Transverse colon (tissue), 4 donors: ENCODE data around the gene OLFML2B. TPM values are rescaled to one million over a fixed set of nuclear protein-coding genes. Genes with fewer than 3 reads are reported as not detected.

ENCODE experiments used
- DNase-seq: peaks from one replicate; pipeline ENCODE4 v3.0.0-alpha.2; 2019
- H3K27ac ChIP-seq, 4 donors: fragments of 200-600 bp; sonication (generic); 2 replicates each; pipeline ENCODE4 v1.5.1; 2016 to 2018; ENCODE audit warnings: inconsistent platforms in 4 of 4
- H3K27me3 ChIP-seq: fragments of 200-600 bp; sonication (generic); 2 replicates; pipeline ENCODE4 v1.5.1; 2017; ENCODE audit warnings: inconsistent platforms
- H3K36me3 ChIP-seq, 4 donors: fragments of 200-600 bp; sonication (generic); 2 replicates each; pipeline ENCODE4 v1.5.1; 2017 to 2019; ENCODE audit warnings: inconsistent platforms in 4 of 4
- H3K4me1 ChIP-seq, 4 donors: fragments of 200-600 bp; sonication (generic); 2 replicates each; pipeline ENCODE4 v1.5.1; 2017 to 2020; ENCODE audit warnings: inconsistent platforms in 4 of 4
- H3K4me3 ChIP-seq, 4 donors: fragments of 200-600 bp; sonication (generic); 1 replicate in 1 of 4; 2 replicates in 3 of 4; pipeline versions ENCODE4 v1.5.1 to v1.6.1; 2017 to 2019; ENCODE audit warnings: inconsistent platforms in 4 of 4
- H3K9me3 ChIP-seq, 2 donors: fragments of 200-600 bp; sonication (generic); 2 replicates each; pipeline ENCODE4 v1.5.1; 2017 to 2019; ENCODE audit warnings: inconsistent platforms in 2 of 2
- CTCF ChIP-seq, 5 experiments: fragments of 200-600 bp in 3 of 5; fragments of 450-650 bp in 2 of 5; sonication (generic) in 3 of 5; IDR thresholded peaks; 1 replicate in 2 of 5; 2 replicates in 3 of 5; pipeline ENCODE4 v1.5.1; 2016 to 2017; ENCODE audit warnings: antibody characterized with exemption in 5 of 5, inconsistent platforms in 3 of 5, mild to moderate bottlenecking in 2 of 5, moderate library complexity in 1 of 5
- EP300 ChIP-seq: sonication (generic); formaldehyde crosslinking; IDR thresholded peaks from one replicate; pipeline ENCODE4 v1.6.1; 2017; ENCODE audit warnings: antibody characterized with exemption, low read depth
- POLR2A ChIP-seq: fragments of 450-650 bp; IDR thresholded peaks from one replicate; pipeline ENCODE4 v1.6.1; 2016; ENCODE audit warnings: antibody characterized with exemption, mild to moderate bottlenecking, moderate library complexity
- POLR2AphosphoS5 ChIP-seq, 3 donors: sonication (generic); formaldehyde crosslinking; IDR thresholded peaks; one replicate each; pipeline ENCODE4 v1.6.1; 2016; ENCODE audit warnings: antibody characterized with exemption in 3 of 3
- WGBS, 2 donors: methylation state at CpG; one replicate each; pipeline ENCODE4 v1.1.5; 2018; ENCODE audit warnings: low coverage in 1 of 2; 5-methylcytosine and 5-hydroxymethylcytosine counted together
- in situ Hi-C, 4 donors: fragments of 200-750 bp; cut with MboI; loops; one replicate each; pipeline versions ENCODE4 v1.15.0 to v1.15.1; 2017; ENCODE audit warnings: low sequenced_read_pairs in 3 of 4, low pct_ligation_motif_present in 1 of 4, low pct_unique_long_range_greater_than_20kb in 1 of 4
- intact Hi-C: fragments of 100-400 bp; cut with DNase I; formaldehyde crosslinking; loops from one replicate; pipeline ENCODE4 v1.15.1; 2023; ENCODE audit warnings: low total_unique reads
- total RNA-seq, 4 donors: library from RNA; depleted of rRNA; stranded (reverse); fragments of >200 nt; gene quantifications; one replicate each; pipeline ENCODE4 v1.1.0, GENCODE V29; 2016

The OLFML2B gene
- total RNA-seq, 4 donors from 2014 or later = 1.6 to 5.2 (median 3.7) TPM

- in situ Hi-C loops = no loop called here
- intact Hi-C loops = no loop called here
- Histone ChIP-seq H3K27me3 (no peaks in the 10 kb centered on the region), H3K4me3 (no peak overlapping the region), H3K9me3 (no peaks in the 10 kb centered on the region), H3K36me3 (no peaks in the 10 kb centered on the region), H3K4me1 (no peaks in the 10 kb centered on the region), H3K27ac (peak overlapping the region in 3 of 4 donors; percentile 22 to 51 (median 49))
- DNase-seq = no peak
- TF ChIP-seq EP300 = no peak
- no peak for TF ChIP-seq POLR2AphosphoS5 (IDR thresholded peaks at IDR 0.05)
- no peak for TF ChIP-seq POLR2A
- 89% methylated on average over 3 of the region's 3 CpGs; no CpG with 5 or more reads in 1 of the 2 donors for WGBS, 2 donors
These were observed 19.2 kb downstream of the OLFML2B start for GRCh38 chr1:162004441-162004950.

GRCh38 chr1:162003830-162004215, 19.8 kb downstream of the OLFML2B start:
- peak overlapping the region in 3 of 4 donors; percentile 22 to 51 (median 49) for H3K27ac ChIP-seq
- in situ Hi-C loops (no loop called here), intact Hi-C loops (no loop called here)
- DNase-seq = no peak
- no peak overlapping the region for H3K4me3 ChIP-seq
- H3K9me3 ChIP-seq = no peaks in the 10 kb centered on the region
- TF ChIP-seq POLR2AphosphoS5 (IDR thresholded peaks at IDR 0.05) (no peak), POLR2A (peak; percentile 26)
- no peaks in the 10 kb centered on the region for H3K36me3 ChIP-seq
- WGBS, 2 donors = 47 to 100% methylated on average over 1 to 5 of the region's 5 CpGs
- H3K27me3 ChIP-seq = no peaks in the 10 kb centered on the region
- H3K4me1 ChIP-seq = no peaks in the 10 kb centered on the region

GRCh38 chr1:162003061-162003829, 20.4 kb downstream of the OLFML2B start:
- 75 to 87% methylated on average over 7 to 15 of the region's 15 CpGs for WGBS, 2 donors
- Histone ChIP-seq H3K4me3 (no peak overlapping the region), H3K9me3 (no peaks in the 10 kb centered on the region), H3K27ac (peak overlapping the region; percentile 22 to 51 (median 42)), H3K27me3 (no peaks in the 10 kb centered on the region), H3K36me3 (no peaks in the 10 kb centered on the region), H3K4me1 (no peaks in the 10 kb centered on the region)
- in situ Hi-C loops = no loop called here
- intact Hi-C loops = no loop called here
- TF ChIP-seq POLR2A = no peak
- TF ChIP-seq EP300 = no peak
- no peak for TF ChIP-seq CTCF (IDR thresholded peaks at IDR 0.05)
- TF ChIP-seq POLR2AphosphoS5 (IDR thresholded peaks at IDR 0.05) = no peak
- no peak for DNase-seq

DNA sequence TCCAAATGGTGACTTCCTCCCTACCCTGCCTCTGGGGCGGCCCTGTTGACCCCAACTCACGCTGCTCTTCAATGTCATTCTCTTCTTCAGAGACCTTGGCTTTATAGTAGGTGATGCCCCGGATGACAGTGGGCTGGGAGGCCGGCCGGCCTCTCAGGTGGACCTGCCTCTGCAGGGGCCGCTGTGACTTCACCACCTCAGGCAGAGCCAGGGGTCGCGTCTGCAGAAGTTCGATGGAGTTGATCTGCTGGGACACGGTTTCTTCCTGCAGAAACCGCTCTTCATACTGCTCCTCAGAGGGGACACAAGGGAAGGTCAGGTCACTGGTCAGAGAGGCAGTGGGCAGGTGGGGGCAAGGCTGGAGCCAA, 23.6 kb downstream of the OLFML2B start:
- Histone ChIP-seq H3K4me1 (no peaks in the 10 kb centered on the region), H3K27ac (no peak overlapping the region), H3K9me3 (no peaks in the 10 kb centered on the region), H3K36me3 (no peaks in the 10 kb centered on the region), H3K4me3 (no peak overlapping the region), H3K27me3 (no peaks in the 10 kb centered on the region)
- intact Hi-C loops (no loop called here), in situ Hi-C loops (no loop called here)
- 90% methylated on average over 11 of the region's 11 CpGs; no CpG with 5 or more reads in 1 of the 2 donors for WGBS, 2 donors
- DNase-seq = no peak
- TF ChIP-seq EP300 (no peak), POLR2AphosphoS5 (IDR thresholded peaks at IDR 0.05) (no peak), CTCF (IDR thresholded peaks at IDR 0.05) (no peak), POLR2A (no peak)

- DNase-seq = no peak
- H3K9me3 ChIP-seq = no peaks in the 10 kb centered on the region
- no peaks in the 10 kb centered on the region for H3K27me3 ChIP-seq
- H3K36me3 ChIP-seq = no peaks in the 10 kb centered on the region
- WGBS, 2 donors = 61 to 66% methylated on average over 7 to 8 of the region's 8 CpGs
- H3K4me1 ChIP-seq = no peaks in the 10 kb centered on the region
- H3K27ac ChIP-seq = no peak overlapping the region
- TF ChIP-seq EP300 (no peak), POLR2A (no peak), POLR2AphosphoS5 (IDR thresholded peaks at IDR 0.05) (no peak), CTCF (IDR thresholded peaks at IDR 0.05) (no peak)
- no peak overlapping the region for H3K4me3 ChIP-seq
- intact Hi-C loops (no loop called here), in situ Hi-C loops (no loop called here)
These were observed 24.2 kb downstream of the OLFML2B start for GRCh38 chr1:161999301-162000052.
